ENCODE results near the gene ZNF385D. TPM values are rescaled to one million over a fixed set of nuclear protein-coding genes. Genes with fewer than 3 reads are reported as not detected.

The ZNF385D gene
- total RNA-seq, 1 donor from 2014 or later = 13.5 TPM

- H3K36me3 ChIP-seq = no peaks in the 10 kb centered on the region
- DNase-seq (ENCODE audit: extremely low spot score in 2 of 2) = no peak
- H3K9me3 ChIP-seq = no peaks in the 10 kb centered on the region
- H3K4me3 ChIP-seq = no peak overlapping the region
- TF ChIP-seq POLR2A (IDR thresholded peaks at IDR 0.05) (no peak), CTCF (IDR thresholded peaks at IDR 0.05) (no peak), POLR2AphosphoS5 (IDR thresholded peaks at IDR 0.05; ENCODE audit: insufficient read depth in 1 of 2, low read depth in 1 of 2) (no peak)
- no peaks in the 10 kb centered on the region for H3K4me1 ChIP-seq
- H3K27me3 ChIP-seq = no peaks in the 10 kb centered on the region
- intact Hi-C loops (cut with DNase I) = no loop called here
- no peak overlapping the region for H3K27ac ChIP-seq
Measured at GRCh38 chr3:21462141-21462540, 288.9 kb downstream of the ZNF385D start.

GRCh38 chr3:21457084-21457483 is 293.9 kb downstream of the ZNF385D start:
- TF ChIP-seq POLR2A (IDR thresholded peaks at IDR 0.05) = no peak
- TF ChIP-seq POLR2AphosphoS5 (IDR thresholded peaks at IDR 0.05; ENCODE audit: insufficient read depth in 1 of 2, low read depth in 1 of 2) = no peak
- TF ChIP-seq CTCF (IDR thresholded peaks at IDR 0.05) = no peak
- H3K36me3 ChIP-seq = no peaks in the 10 kb centered on the region

GRCh38 chr3:21449738-21450137 is 301.3 kb downstream of the ZNF385D start:
- Histone ChIP-seq H3K4me1 (no peaks in the 10 kb centered on the region), H3K27ac (no peak overlapping the region), H3K27me3 (no peaks in the 10 kb centered on the region), H3K9me3 (no peaks in the 10 kb centered on the region), H3K36me3 (no peaks in the 10 kb centered on the region), H3K4me3 (no peak overlapping the region)
- no peak for DNase-seq (ENCODE audit: extremely low spot score in 2 of 2)
- intact Hi-C loops (cut with DNase I) = no loop called here
- no peak for TF ChIP-seq POLR2AphosphoS5 (IDR thresholded peaks at IDR 0.05; ENCODE audit: insufficient read depth in 1 of 2, low read depth in 1 of 2)
- no peak for TF ChIP-seq CTCF (IDR thresholded peaks at IDR 0.05)
- no peak for TF ChIP-seq POLR2A (IDR thresholded peaks at IDR 0.05)

More at GRCh38 chr3:21457084-21457483, 293.9 kb downstream of the ZNF385D start:
- Histone ChIP-seq H3K9me3 (no peaks in the 10 kb centered on the region), H3K27me3 (no peaks in the 10 kb centered on the region), H3K4me1 (no peaks in the 10 kb centered on the region), H3K27ac (no peak overlapping the region), H3K4me3 (no peak overlapping the region)
- intact Hi-C loops (cut with DNase I) = no loop called here
- DNase-seq (ENCODE audit: extremely low spot score in 2 of 2) = no peak

GRCh38 chr3:21447476-21448151 is 303.4 kb downstream of the ZNF385D start:
- H3K9me3 ChIP-seq = no peaks in the 10 kb centered on the region
- intact Hi-C loops (cut with DNase I) = no loop called here
- no peaks in the 10 kb centered on the region for H3K27me3 ChIP-seq
- no peak for DNase-seq (ENCODE audit: extremely low spot score in 2 of 2)
- TF ChIP-seq CTCF (IDR thresholded peaks at IDR 0.05) = no peak
- TF ChIP-seq POLR2A (IDR thresholded peaks at IDR 0.05) = no peak
- no peak for TF ChIP-seq POLR2AphosphoS5 (IDR thresholded peaks at IDR 0.05; ENCODE audit: insufficient read depth in 1 of 2, low read depth in 1 of 2)
- no peaks in the 10 kb centered on the region for H3K4me1 ChIP-seq
- H3K4me3 ChIP-seq = no peak overlapping the region
- H3K27ac ChIP-seq = no peak overlapping the region
- no peaks in the 10 kb centered on the region for H3K36me3 ChIP-seq

- intact Hi-C loops (cut with DNase I) = no loop called here
- Histone ChIP-seq H3K9me3 (no peaks in the 10 kb centered on the region), H3K36me3 (no peaks in the 10 kb centered on the region), H3K27me3 (no peaks in the 10 kb centered on the region), H3K4me1 (no peaks in the 10 kb centered on the region), H3K4me3 (no peak overlapping the region), H3K27ac (no peak overlapping the region)
- no peak for DNase-seq (ENCODE audit: extremely low spot score in 2 of 2)
- TF ChIP-seq POLR2AphosphoS5 (IDR thresholded peaks at IDR 0.05; ENCODE audit: insufficient read depth in 1 of 2, low read depth in 1 of 2) (no peak), CTCF (IDR thresholded peaks at IDR 0.05) (no peak), POLR2A (IDR thresholded peaks at IDR 0.05) (no peak)
Measured at GRCh38 chr3:21446945-21447475, 304.0 kb downstream of the ZNF385D start.
